Tibial nerve (tissue), 4 donors: ENCODE data around the gene IER5.

ENCODE experiments used
- EP300 ChIP-seq, 2 donors: sonication (generic); formaldehyde crosslinking; IDR thresholded peaks; one replicate each; pipeline ENCODE4 v1.6.1; 2017; ENCODE audit warnings: antibody characterized with exemption in 2 of 2, mild to moderate bottlenecking in 1 of 2
- POLR2A ChIP-seq, 2 donors: fragments of 450-650 bp; IDR thresholded peaks; one replicate each; pipeline ENCODE4 v1.6.1; 2017; ENCODE audit warnings: antibody characterized with exemption in 2 of 2, mild to moderate bottlenecking in 2 of 2, moderate library complexity in 2 of 2
- TF ChIP-seq, protein P1 (sequence below), 5 experiments: fragments of 200-600 bp in 3 of 5; fragments of 450-650 bp in 2 of 5; sonication (generic) in 3 of 5; IDR thresholded peaks; one replicate each; pipeline ENCODE4 v1.5.1; 2016 to 2019; ENCODE audit warnings: antibody characterized with exemption in 5 of 5, mild to moderate bottlenecking in 3 of 5, moderate library complexity in 2 of 5

DNA sequence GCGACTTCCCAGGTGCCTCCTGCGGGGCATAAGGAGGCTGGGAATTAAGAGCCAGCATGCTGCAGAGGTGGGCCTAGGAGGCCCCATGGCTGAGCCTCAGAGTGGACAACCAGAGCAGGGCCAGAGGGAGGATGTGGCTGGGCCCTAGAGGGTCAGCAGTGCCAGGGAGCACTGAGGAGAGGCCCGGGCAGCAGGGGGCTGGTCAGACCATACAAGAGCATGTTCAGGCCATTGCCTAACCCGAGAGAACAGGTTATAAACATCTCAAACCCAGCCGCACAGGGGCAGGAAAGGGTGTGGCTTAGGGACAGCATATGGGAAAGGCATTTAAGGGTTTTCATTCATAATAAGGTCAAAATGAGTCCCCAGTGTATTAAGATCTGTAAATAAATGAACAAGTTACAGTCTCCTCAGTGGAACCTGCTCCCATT lies 51.1 kb downstream of the IER5 start:
- TF ChIP-seq, protein P1, sequence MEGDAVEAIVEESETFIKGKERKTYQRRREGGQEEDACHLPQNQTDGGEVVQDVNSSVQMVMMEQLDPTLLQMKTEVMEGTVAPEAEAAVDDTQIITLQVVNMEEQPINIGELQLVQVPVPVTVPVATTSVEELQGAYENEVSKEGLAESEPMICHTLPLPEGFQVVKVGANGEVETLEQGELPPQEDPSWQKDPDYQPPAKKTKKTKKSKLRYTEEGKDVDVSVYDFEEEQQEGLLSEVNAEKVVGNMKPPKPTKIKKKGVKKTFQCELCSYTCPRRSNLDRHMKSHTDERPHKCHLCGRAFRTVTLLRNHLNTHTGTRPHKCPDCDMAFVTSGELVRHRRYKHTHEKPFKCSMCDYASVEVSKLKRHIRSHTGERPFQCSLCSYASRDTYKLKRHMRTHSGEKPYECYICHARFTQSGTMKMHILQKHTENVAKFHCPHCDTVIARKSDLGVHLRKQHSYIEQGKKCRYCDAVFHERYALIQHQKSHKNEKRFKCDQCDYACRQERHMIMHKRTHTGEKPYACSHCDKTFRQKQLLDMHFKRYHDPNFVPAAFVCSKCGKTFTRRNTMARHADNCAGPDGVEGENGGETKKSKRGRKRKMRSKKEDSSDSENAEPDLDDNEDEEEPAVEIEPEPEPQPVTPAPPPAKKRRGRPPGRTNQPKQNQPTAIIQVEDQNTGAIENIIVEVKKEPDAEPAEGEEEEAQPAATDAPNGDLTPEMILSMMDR (IDR thresholded peaks at IDR 0.05) = no peak
- no peak for TF ChIP-seq POLR2A (IDR thresholded peaks at IDR 0.05)
- TF ChIP-seq EP300 (IDR thresholded peaks at IDR 0.05) = no peak
